T-helper 1 cell (primary cell): ENCODE measurements around the gene USP54.

Source experiments
- DNase-seq, 5 donors: peaks; one replicate each; pipeline ENCODE4 v3.0.0-alpha.2; 2012 to 2020

Gene USP54

GRCh38 chr10:73467206-73467605 lies 123.9 kb downstream of the USP54 start:
- no peak for DNase-seq

DNA sequence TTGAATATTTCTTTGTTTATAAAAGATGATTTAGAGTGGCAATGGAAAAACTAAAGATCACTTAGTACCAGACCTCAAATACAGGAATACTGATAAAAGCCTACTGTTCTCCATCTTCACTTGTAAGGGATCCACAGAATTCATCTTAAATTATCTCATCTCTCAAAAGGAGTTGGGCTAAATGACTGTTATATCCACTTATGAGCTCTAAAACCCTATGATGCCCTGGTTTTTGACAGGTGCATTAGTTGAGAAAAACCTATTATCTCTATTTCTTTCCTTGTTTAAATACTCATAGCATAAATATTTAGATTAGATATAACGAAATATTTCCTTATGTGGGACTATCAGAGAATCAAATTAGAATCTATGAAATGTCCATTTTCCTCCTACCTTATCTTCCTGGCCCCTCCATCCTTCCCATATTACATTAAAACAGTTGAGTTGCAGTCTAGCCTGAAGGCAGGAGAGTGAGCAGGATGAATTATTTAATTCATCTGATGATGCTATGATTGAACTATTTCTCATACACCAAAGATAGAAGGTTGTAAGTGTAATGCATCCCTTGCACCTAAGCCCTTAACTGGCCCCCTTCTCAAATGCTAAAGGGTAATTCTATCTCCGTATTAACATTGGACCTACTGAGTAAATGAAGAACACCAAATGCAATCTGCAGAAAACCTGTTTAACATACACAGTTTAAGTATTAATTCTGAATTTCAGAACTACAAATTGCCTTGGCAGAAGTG lies 125.0 kb downstream of the USP54 start:
- DNase-seq: no peak

DNA sequence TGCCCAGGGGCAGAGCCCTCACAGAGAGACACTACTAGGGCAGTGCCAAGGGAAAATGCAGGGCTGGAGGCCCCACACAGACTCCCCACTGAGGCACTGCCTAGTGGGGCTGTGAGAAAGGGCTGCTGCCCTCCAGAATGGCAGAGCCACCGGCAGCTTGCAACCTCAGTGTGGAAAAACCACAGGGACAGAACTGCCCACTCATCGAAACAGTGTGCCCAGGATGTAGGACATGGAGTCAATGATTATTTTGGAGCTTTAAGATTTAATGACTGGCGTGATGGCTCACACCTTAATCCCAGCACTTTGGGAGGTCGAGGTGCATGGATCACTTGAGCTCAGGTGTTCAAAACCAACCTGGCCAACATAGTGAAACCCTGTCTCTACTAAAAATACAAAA lies 130.2 kb downstream of the USP54 start:
- no peak for DNase-seq

- DNase-seq: no peak
Measured at GRCh38 chr10:73459683-73460314, 131.3 kb downstream of the USP54 start.

GRCh38 chr10:73456187-73456890 lies 134.8 kb downstream of the USP54 start:
- DNase-seq: no peak

DNA sequence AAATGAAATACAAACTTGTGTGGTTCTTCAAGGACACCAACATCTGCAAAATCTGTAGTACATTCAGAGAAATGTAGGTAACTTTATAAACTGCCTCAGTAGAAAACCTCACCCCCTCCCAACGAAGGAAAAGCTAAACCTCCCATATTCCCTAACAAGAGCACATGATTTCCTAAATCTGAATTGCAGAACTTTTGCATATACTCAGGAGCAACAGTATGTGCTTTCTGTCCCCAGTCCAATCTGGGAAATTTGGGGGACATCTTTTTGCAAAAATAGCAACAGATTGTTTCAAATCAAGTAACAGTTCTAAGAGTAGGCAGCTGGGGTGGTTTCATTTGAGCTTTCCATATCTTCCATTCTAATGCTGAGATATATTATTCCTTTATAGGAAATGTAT lies 142.0 kb downstream of the USP54 start:
- no peak for DNase-seq

DNA sequence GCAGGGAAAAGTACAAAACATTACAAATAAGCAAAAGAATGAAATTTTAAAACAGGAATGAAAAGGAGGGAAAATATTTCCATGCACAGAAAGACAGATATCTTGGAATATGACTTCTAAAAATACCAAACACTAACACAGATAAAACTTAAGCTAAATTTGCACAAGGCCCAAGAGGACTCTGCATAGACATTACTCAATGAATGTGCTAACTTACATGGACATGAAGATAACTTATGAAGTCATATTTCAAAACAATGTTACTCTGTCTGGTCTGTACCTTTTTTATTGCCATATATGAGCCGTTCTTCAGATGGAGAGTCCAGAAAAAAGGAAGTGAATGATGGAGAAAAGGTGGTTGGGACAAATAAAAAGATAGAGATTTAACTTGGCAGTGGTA lies 142.8 kb downstream of the USP54 start:
- no peak for DNase-seq
